ENCODE results near the gene RFX2. TPM values are rescaled to one million over a fixed set of nuclear protein-coding genes. Genes with fewer than 3 reads are reported as not detected.

Gene RFX2
- total RNA-seq, 2 donors from 2014 or later: 12.7 to 16.1 TPM

DNA sequence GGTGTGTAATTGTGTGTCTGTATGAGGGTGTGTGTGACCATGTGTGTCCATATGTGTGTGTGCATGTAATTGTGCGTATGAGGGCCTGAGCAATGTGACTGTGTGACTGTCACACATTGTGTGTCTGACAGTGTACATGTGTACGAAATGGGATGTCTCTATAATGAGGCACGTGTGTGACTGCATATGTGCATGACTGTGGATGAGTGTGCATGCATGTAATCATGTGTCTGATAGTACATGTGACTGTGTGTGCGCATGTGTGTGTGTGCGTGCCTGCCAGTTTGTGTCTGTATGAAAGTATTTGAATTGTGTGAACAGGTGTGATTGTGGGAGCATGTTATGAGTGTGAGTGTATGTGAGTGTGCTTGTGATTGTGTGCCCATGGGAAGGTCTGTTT, 22.9 kb upstream of the RFX2 start:
- no peak overlapping the region for H3K4me3 ChIP-seq
- H3K27ac ChIP-seq: no peak overlapping the region
- no peaks in the 10 kb centered on the region for H3K27me3 ChIP-seq
- TF ChIP-seq, protein P1, sequence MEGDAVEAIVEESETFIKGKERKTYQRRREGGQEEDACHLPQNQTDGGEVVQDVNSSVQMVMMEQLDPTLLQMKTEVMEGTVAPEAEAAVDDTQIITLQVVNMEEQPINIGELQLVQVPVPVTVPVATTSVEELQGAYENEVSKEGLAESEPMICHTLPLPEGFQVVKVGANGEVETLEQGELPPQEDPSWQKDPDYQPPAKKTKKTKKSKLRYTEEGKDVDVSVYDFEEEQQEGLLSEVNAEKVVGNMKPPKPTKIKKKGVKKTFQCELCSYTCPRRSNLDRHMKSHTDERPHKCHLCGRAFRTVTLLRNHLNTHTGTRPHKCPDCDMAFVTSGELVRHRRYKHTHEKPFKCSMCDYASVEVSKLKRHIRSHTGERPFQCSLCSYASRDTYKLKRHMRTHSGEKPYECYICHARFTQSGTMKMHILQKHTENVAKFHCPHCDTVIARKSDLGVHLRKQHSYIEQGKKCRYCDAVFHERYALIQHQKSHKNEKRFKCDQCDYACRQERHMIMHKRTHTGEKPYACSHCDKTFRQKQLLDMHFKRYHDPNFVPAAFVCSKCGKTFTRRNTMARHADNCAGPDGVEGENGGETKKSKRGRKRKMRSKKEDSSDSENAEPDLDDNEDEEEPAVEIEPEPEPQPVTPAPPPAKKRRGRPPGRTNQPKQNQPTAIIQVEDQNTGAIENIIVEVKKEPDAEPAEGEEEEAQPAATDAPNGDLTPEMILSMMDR (IDR thresholded peaks at IDR 0.05): no peak
- no peak for DNase-seq (ENCODE audit: low spot score)
- no peaks in the 10 kb centered on the region for H3K4me1 ChIP-seq
- H3K36me3 ChIP-seq: no peaks in the 10 kb centered on the region
- peaks cover 0 to under 1% of the 10 kb centered on the region in 2 donors for H3K9me3 ChIP-seq

DNA sequence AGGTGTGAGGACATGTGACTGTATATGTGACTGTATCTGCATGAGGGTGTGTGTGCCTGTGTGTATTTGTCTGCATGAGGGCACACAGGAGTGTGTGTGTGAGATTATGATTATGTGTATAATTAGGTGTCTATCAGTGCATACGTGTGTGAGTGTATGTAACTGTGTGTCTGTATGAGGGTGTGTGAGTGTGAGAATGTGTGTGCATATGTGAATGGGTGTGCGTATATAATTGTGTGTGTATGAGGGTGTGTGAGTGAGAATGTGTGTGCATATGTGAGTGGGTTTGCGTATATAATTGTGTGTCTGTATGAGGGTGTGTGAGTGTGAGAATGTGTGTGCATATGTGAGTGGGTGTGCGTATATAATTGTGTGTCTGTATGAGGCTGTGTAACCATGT, 22.2 kb upstream of the RFX2 start:
- DNase-seq (ENCODE audit: low spot score): no peak
- H3K27ac ChIP-seq: no peak overlapping the region
- TF ChIP-seq, protein P1 (IDR thresholded peaks at IDR 0.05): no peak

DNA sequence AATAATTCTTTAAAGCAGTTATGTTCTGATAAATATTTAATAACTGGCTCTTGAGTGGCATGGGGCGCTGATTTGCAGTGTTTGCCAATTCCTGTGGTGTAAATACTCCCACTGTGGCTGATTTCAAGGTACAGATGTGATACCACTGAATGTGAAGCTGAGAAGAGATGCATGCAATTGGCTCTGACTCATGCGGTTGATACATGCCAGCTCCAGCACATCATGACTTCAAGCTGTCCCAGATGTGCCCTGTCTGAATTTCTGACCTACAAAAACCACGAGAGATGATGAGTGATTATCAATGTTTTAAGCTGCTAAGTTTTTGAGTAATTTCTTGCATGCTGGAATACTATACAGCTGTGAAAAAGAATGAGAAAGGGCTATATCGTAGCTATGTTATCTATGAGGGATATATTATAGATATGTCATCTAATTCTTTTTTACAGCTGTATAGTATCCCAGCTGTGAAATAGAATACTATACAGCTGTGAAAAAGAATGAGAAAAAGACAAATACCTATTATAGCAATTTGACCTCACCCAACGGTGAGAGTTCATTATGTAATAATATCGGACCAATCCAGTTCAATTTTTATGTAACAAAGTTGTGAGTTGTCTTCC, 17.5 kb upstream of the RFX2 start:
- TF ChIP-seq, protein P1 (IDR thresholded peaks at IDR 0.05): no peak
- Histone ChIP-seq H3K4me1 (no peaks in the 10 kb centered on the region), H3K36me3 (no peaks in the 10 kb centered on the region), H3K4me3 (no peak overlapping the region), H3K27me3 (no peaks in the 10 kb centered on the region), H3K9me3 (peaks cover 0 to 7% of the 10 kb centered on the region in 2 donors), H3K27ac (no peak overlapping the region)
- DNase-seq (ENCODE audit: low spot score): no peak

More for the DNA sequence above, 22.2 kb upstream of the RFX2 start:
- H3K4me3 ChIP-seq: no peak overlapping the region
- no peaks in the 10 kb centered on the region for H3K4me1 ChIP-seq
- H3K27me3 ChIP-seq: no peaks in the 10 kb centered on the region
- no peaks in the 10 kb centered on the region for H3K36me3 ChIP-seq
- peaks cover 0 to 7% of the 10 kb centered on the region in 2 donors for H3K9me3 ChIP-seq

DNA sequence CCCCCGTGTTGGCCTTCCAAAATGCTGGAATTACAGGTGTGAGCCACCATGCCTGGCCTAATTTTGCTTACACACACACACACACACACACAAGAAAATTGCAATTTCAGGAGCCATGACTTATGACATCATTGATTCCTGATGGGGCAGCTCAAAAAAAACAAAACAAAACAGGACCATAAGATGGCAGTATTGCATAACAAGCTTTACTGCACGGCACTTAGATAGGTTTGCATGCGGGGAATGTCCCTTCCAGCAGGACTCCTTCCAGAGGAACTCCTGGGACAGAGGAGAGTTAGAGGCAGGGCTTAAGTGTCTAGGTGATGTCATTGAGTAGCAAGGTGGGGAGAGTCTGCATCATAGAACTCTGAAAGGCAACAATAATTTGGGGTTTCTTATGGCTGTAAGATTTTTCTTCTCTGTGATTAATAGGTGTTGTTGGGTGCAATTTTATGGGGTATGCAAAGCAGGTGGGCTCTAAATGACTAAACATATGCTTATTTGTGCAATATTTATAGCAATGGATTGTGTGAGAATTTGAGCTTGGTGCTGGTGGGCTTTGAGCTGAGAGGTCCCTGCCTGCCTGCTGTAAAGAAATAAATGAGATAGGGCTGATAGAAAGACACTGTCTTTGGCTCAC, 16.2 kb upstream of the RFX2 start:
- H3K36me3 ChIP-seq: no peaks in the 10 kb centered on the region
- H3K4me1 ChIP-seq: no peaks in the 10 kb centered on the region
- peaks cover 0 to 7% of the 10 kb centered on the region in 2 donors for H3K9me3 ChIP-seq
- H3K27me3 ChIP-seq: no peaks in the 10 kb centered on the region
- no peak overlapping the region for H3K27ac ChIP-seq
- DNase-seq (ENCODE audit: low spot score): no peak
- TF ChIP-seq, protein P1 (IDR thresholded peaks at IDR 0.05): peak in 1 of 2 donors; percentile 35
- H3K4me3 ChIP-seq: no peak overlapping the region

DNA sequence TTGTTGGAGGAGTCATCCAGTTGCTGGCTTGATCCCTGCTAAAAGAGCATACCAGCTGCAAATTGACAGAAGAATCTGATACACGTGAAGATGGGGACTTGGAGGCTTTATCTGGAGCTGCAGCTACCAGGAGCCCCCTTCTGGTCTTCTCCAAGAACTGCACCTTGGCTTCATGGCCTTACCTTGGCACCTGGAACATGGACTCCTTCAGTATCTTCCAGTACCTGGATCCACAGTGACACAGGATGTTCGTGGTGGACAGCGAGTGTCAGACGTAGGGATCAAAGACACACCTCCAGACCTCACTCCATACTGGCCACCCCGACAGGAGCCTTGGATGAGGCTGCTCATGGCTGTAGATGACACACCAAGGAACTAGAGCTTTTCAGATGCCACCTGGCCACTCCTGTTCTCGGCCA, 15.3 kb upstream of the RFX2 start:
- TF ChIP-seq, protein P1 (IDR thresholded peaks at IDR 0.05): peak; percentile 94 to 96
- Histone ChIP-seq H3K4me1 (no peaks in the 10 kb centered on the region), H3K27ac (no peak overlapping the region), H3K4me3 (no peak overlapping the region), H3K27me3 (no peaks in the 10 kb centered on the region), H3K9me3 (peaks cover 0 to 7% of the 10 kb centered on the region in 2 donors), H3K36me3 (no peaks in the 10 kb centered on the region)
- peak; percentile 72 for DNase-seq (ENCODE audit: low spot score)
